H9 (cell line): Measurements from ENCODE around the gene GFI1B. TPM values are rescaled to one million over a fixed set of nuclear protein-coding genes. Genes with fewer than 3 reads are reported as not detected.

Source experiments
- DNase-seq: peaks from one replicate; pipeline ENCODE4 v3.0.0-alpha.2; 2017
- H2AFZ ChIP-seq: one replicate; pipeline ENCODE4 v1.6.1; 2013; ENCODE audit warnings: mild to moderate bottlenecking, low read length, control low read depth, moderate library complexity
- H2AK5ac ChIP-seq: 2 replicates; pipeline ENCODE4 v1.6.1; 2013; ENCODE audit warnings: low read length, control low read depth, mixed read lengths; ENCODE audit not compliant: insufficient read length
- H2BK120ac ChIP-seq: one replicate; pipeline ENCODE4 v1.6.1; 2013; ENCODE audit warnings: low read depth, mild to moderate bottlenecking, low read length, control low read depth, inconsistent platforms; ENCODE audit not compliant: poor library complexity, severe bottlenecking
- H2BK12ac ChIP-seq: 2 replicates; pipeline ENCODE4 v1.6.1; 2013; ENCODE audit warnings: low read length, control low read depth, mixed read lengths, low read depth; ENCODE audit not compliant: insufficient read length
- H2BK15ac ChIP-seq: 2 replicates; pipeline ENCODE4 v1.6.1; 2013; ENCODE audit warnings: low read depth, low read length, control low read depth
- H2BK20ac ChIP-seq: one replicate; pipeline ENCODE4 v1.6.1; 2013; ENCODE audit warnings: low read depth, mild to moderate bottlenecking, low read length, control low read depth, inconsistent platforms; ENCODE audit not compliant: poor library complexity, severe bottlenecking
- H2BK5ac ChIP-seq: 2 replicates; pipeline ENCODE4 v1.6.1; 2013; ENCODE audit warnings: low read length, control low read depth, mixed read lengths; ENCODE audit not compliant: insufficient read length
- H3K14ac ChIP-seq: 2 replicates; pipeline ENCODE4 v1.6.1; 2013; ENCODE audit warnings: low read length, control low read depth; ENCODE audit not compliant: insufficient read depth
- H3K18ac ChIP-seq: 2 replicates; pipeline ENCODE4 v1.6.1; 2013; ENCODE audit warnings: low read depth, mild to moderate bottlenecking, mixed read lengths, low read length, control low read depth; ENCODE audit not compliant: insufficient read length
- H3K23ac ChIP-seq: 2 replicates; pipeline ENCODE4 v1.6.1; 2013; ENCODE audit warnings: low read length, control low read depth, mixed read lengths, low read depth; ENCODE audit not compliant: insufficient read length
- H3K23me2 ChIP-seq: 2 replicates; pipeline ENCODE4 v1.6.1; 2013; ENCODE audit warnings: low read depth, mild to moderate bottlenecking, mixed read lengths, low read length, control low read depth; ENCODE audit not compliant: insufficient read length, poor library complexity, severe bottlenecking
- H3K27ac ChIP-seq: 2 replicates; pipeline ENCODE4 v1.5.1; 2013; ENCODE audit warnings: low read length, control low read depth, mixed read lengths, low read depth; ENCODE audit not compliant: insufficient read length
- H3K27me3 ChIP-seq: 2 replicates; pipeline ENCODE4 v1.6.1; 2013; ENCODE audit warnings: low read length, control low read depth, inconsistent platforms; ENCODE audit not compliant: insufficient read depth
- H3K4ac ChIP-seq: 2 replicates; pipeline ENCODE4 v1.6.1; 2013; ENCODE audit warnings: low read depth, mild to moderate bottlenecking, control low read depth, inconsistent platforms, low read length, moderate library complexity
- H3K4me1 ChIP-seq: 2 replicates; pipeline ENCODE4 v1.6.1; 2013; ENCODE audit warnings: low read length, control low read depth, inconsistent platforms; ENCODE audit not compliant: insufficient read depth
- H3K4me2 ChIP-seq: 2 replicates; pipeline ENCODE4 v1.6.1; 2013; ENCODE audit warnings: low read length, control low read depth, mixed read lengths; ENCODE audit not compliant: insufficient read length, insufficient read depth
- H3K56ac ChIP-seq: 2 replicates; pipeline ENCODE4 v1.6.1; 2013; ENCODE audit warnings: low read depth, mild to moderate bottlenecking, mixed read lengths, low read length, control low read depth; ENCODE audit not compliant: insufficient read length
- H3K79me1 ChIP-seq: 2 replicates; pipeline ENCODE4 v1.6.1; 2013; ENCODE audit warnings: low read depth, mild to moderate bottlenecking, moderate library complexity, low read length, control low read depth, inconsistent platforms; ENCODE audit not compliant: insufficient read depth, poor library complexity, severe bottlenecking
- H3K79me2 ChIP-seq: 2 replicates; pipeline ENCODE4 v1.6.1; 2013; ENCODE audit warnings: low read length, control low read depth, inconsistent platforms; ENCODE audit not compliant: insufficient read depth
- H3K9ac ChIP-seq: 2 replicates; pipeline ENCODE4 v1.6.1; 2013; ENCODE audit warnings: low read length, control low read depth, mixed read lengths; ENCODE audit not compliant: insufficient read length; ENCODE audit errors: extremely low read depth
- H3K9me3 ChIP-seq: one replicate; pipeline ENCODE4 v1.6.1; 2013; ENCODE audit warnings: low read depth, low read length, inconsistent platforms; ENCODE audit not compliant: control insufficient read depth
- H3T11ph ChIP-seq: one replicate; pipeline ENCODE4 v1.6.1; 2013; ENCODE audit warnings: mild to moderate bottlenecking, low read length, control low read depth, inconsistent platforms
- H4K20me1 ChIP-seq: one replicate; pipeline ENCODE4 v1.6.1; 2013; ENCODE audit not compliant: control insufficient read depth, insufficient read length, insufficient read depth
- H4K5ac ChIP-seq: 2 replicates; pipeline ENCODE4 v1.6.1; 2013; ENCODE audit warnings: low read depth, mild to moderate bottlenecking, mixed read lengths, low read length, control low read depth; ENCODE audit not compliant: insufficient read length
- H4K8ac ChIP-seq: replicated peaks from 2 replicates; pipeline ENCODE4 v1.6.1; 2013; ENCODE audit warnings: low read length, control low read depth, mixed read lengths, low read depth; ENCODE audit not compliant: insufficient read length
- H4K91ac ChIP-seq: 2 replicates; pipeline ENCODE4 v1.6.1; 2013; ENCODE audit warnings: low read depth, mild to moderate bottlenecking, moderate library complexity, mixed read lengths, low read length, control low read depth; ENCODE audit not compliant: insufficient read length
- H3K27ac Mint-ChIP-seq, 3 experiments: 2 replicates in 2 of 3; 3 replicates in 1 of 3; pipeline ENCODE4 v1.8.0; 2020 to 2021; ENCODE audit warnings: mixed read lengths in 3 of 3, mild to moderate bottlenecking in 1 of 3, moderate library complexity in 1 of 3
- H3K27me3 Mint-ChIP-seq: 2 replicates; pipeline ENCODE4 v1.8.0; 2021; ENCODE audit warnings: low read depth, mild to moderate bottlenecking, moderate library complexity, mixed read lengths
- H3K36me3 Mint-ChIP-seq, 3 experiments: 2 replicates in 2 of 3; 3 replicates in 1 of 3; pipeline ENCODE4 v1.8.0; 2020 to 2021; ENCODE audit warnings: low read depth in 3 of 3, mixed read lengths in 3 of 3; ENCODE audit not compliant: insufficient read depth in 1 of 3
- H3K4me1 Mint-ChIP-seq, 2 experiments: 2 replicates each; pipeline ENCODE4 v1.8.0; 2020; ENCODE audit warnings: mixed read lengths in 2 of 2
- H3K4me3 Mint-ChIP-seq, 2 experiments: 2 replicates in 1 of 2; 3 replicates in 1 of 2; pipeline ENCODE4 v1.8.0; 2020 to 2021; ENCODE audit warnings: mild to moderate bottlenecking in 2 of 2, mixed read lengths in 2 of 2, moderate library complexity in 1 of 2
- H3K9me3 Mint-ChIP-seq, 2 experiments: 2 replicates in 1 of 2; 3 replicates in 1 of 2; pipeline ENCODE4 v1.8.0; 2020; ENCODE audit warnings: mild to moderate bottlenecking in 2 of 2, mixed read lengths in 2 of 2, moderate library complexity in 1 of 2
- whole genome bisulfite sequencing: extraction: QIAGEN DNeasy Blood & Tissue Kit; methylation state at CpG from one replicate; pipeline ENCODE4 v1.1.7; 2013; ENCODE audit warnings: missing lambda C conversion rate, low lambda C conversion rate, mixed read lengths; ENCODE audit not compliant: insufficient read length; ENCODE audit errors: extremely low coverage; 5-methylcytosine and 5-hydroxymethylcytosine counted together
- total RNA-seq: library from RNA; stranded (reverse); gene quantifications from 2 replicates; pipeline ENCODE4 v1.2.1, GENCODE V29; 2021
- TF ChIP-seq, protein P1 (sequence below): fragments of 200-600 bp; sonication (generic); conservative IDR thresholded peaks from 3 replicates; pipeline ENCODE4 v1.8.0; 2021; ENCODE audit warnings: antibody characterized with exemption, mild to moderate bottlenecking

Gene GFI1B
- total RNA-seq, 1 experiment from 2014 or later, result not detected

DNA sequence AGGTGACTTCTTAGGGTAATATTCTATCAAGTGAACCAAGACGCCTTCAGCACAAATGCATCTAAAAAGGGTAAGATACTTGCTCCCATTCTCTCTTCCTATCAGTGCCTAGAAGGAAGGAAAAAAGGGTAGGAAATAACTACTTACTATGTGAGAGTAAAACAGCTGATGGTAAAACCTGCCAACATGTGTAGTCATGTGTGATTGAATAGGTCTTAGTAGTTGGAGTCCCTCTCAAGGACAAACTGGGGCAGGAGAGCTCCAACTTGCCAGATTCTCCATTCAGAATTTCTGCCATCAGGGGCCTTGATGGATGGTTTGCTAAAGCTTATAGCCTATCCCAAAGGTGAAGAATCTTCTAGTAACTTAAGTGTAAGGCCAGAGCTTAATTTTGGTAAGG lies 39.3 kb upstream of the GFI1B start:
- TF ChIP-seq, protein P1, sequence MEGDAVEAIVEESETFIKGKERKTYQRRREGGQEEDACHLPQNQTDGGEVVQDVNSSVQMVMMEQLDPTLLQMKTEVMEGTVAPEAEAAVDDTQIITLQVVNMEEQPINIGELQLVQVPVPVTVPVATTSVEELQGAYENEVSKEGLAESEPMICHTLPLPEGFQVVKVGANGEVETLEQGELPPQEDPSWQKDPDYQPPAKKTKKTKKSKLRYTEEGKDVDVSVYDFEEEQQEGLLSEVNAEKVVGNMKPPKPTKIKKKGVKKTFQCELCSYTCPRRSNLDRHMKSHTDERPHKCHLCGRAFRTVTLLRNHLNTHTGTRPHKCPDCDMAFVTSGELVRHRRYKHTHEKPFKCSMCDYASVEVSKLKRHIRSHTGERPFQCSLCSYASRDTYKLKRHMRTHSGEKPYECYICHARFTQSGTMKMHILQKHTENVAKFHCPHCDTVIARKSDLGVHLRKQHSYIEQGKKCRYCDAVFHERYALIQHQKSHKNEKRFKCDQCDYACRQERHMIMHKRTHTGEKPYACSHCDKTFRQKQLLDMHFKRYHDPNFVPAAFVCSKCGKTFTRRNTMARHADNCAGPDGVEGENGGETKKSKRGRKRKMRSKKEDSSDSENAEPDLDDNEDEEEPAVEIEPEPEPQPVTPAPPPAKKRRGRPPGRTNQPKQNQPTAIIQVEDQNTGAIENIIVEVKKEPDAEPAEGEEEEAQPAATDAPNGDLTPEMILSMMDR, result no peak
- Histone ChIP-seq H4K20me1 (no peaks in the 10 kb centered on the region), H4K8ac (no peak overlapping the region), H3K56ac (no peak overlapping the region), H3K4me1 (no peaks in the 10 kb centered on the region), H2BK15ac (no peak overlapping the region), H3K27me3 (no peaks in the 10 kb centered on the region), H3K27ac (no peak overlapping the region), H3K23ac (no peak overlapping the region), H4K91ac (no peak overlapping the region), H2AFZ (no peak overlapping the region), H2BK5ac (no peak overlapping the region), H3T11ph (no peak overlapping the region), H2AK5ac (no peak overlapping the region), H3K14ac (no peak overlapping the region), H3K9ac (no peak overlapping the region), H2BK20ac (no peak overlapping the region), H2BK12ac (no peak overlapping the region), H3K18ac (no peak overlapping the region), H3K23me2 (no peaks in the 10 kb centered on the region), H3K9me3 (no peaks in the 10 kb centered on the region), H3K79me2 (peaks cover 13% of the 10 kb centered on the region; the same call in 1 of the 2 replicates), H3K4ac (no peak overlapping the region), H3K4me2 (no peak overlapping the region), H2BK120ac (no peak overlapping the region), H3K79me1 (peaks cover 3% of the 10 kb centered on the region), H4K5ac (no peak overlapping the region)
- Mint-ChIP-seq H3K9me3 (no peaks in the 10 kb centered on the region), H3K36me3 (no peaks in the 10 kb centered on the region; a peak in 1 of 7 replicates), H3K4me3 (no peak overlapping the region), H3K4me1 (peaks cover 20 to 33% of the 10 kb centered on the region in 2 experiments), H3K27me3 (no peaks in the 10 kb centered on the region), H3K27ac (no peak overlapping the region)
- WGBS, result no CpG with 5 or more reads among the region's 1 CpG
- DNase-seq, result no peak
